ENCODE data around the gene KLHL36.
"Not testable (repeated sequence)": the region's sequence is repeated elsewhere in the genome, so short reads cannot be mapped to it uniquely, and the experiment has no call there.

The KLHL36 gene

DNA sequence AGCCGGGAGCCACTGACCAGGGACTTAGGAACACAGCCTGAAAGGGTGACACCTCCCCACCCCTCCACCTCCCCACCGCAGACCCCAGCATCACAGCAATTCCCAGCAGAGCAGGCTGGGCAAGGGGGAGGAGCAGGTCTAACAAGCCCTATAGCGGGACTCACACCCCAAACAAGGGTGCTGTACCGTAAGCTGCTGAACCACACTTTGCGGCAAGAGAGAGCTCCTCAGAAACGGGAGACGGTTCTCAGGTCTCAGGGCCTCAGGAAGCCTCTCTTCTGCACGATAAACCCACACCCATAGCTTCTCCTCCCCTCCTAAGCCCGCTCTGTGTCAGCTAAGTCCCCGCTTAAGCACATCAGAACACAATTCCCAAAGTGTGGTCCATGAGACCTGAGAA lies 18.7 kb upstream of the KLHL36 start:
- H3K4me1 Mint-ChIP-seq (ENCODE audit: low read depth), result peaks cover 19% of the 10 kb centered on the region
- H3K27ac Mint-ChIP-seq, result no peak overlapping the region
- no peak overlapping the region for H3K4me3 Mint-ChIP-seq
- H3K9me3 Mint-ChIP-seq, result no peaks in the 10 kb centered on the region
- peaks cover 50% of the 10 kb centered on the region for H3K27me3 Mint-ChIP-seq (ENCODE audit: low read depth)
- H3K36me3 Mint-ChIP-seq (ENCODE audit: low read depth), result peaks cover 2% of the 10 kb centered on the region

- no peaks in the 10 kb centered on the region for H3K9me3 Mint-ChIP-seq
Measured at GRCh38 chr16:84630009-84630408, 18.3 kb upstream of the KLHL36 start.

GRCh38 chr16:84630446-84631152 lies 17.7 kb upstream of the KLHL36 start:
- Mint-ChIP-seq H3K9me3 (no peaks in the 10 kb centered on the region), H3K4me1 (ENCODE audit: low read depth) (peaks cover 19% of the 10 kb centered on the region)

More at GRCh38 chr16:84630009-84630408, 18.3 kb upstream of the KLHL36 start:
- no peak overlapping the region for H3K27ac Mint-ChIP-seq
- no peak overlapping the region for H3K4me3 Mint-ChIP-seq
- peaks cover 54% of the 10 kb centered on the region for H3K27me3 Mint-ChIP-seq (ENCODE audit: low read depth)
- H3K36me3 Mint-ChIP-seq (ENCODE audit: low read depth), result peaks cover 2% of the 10 kb centered on the region
- H3K4me1 Mint-ChIP-seq (ENCODE audit: low read depth), result peaks cover 19% of the 10 kb centered on the region

DNA sequence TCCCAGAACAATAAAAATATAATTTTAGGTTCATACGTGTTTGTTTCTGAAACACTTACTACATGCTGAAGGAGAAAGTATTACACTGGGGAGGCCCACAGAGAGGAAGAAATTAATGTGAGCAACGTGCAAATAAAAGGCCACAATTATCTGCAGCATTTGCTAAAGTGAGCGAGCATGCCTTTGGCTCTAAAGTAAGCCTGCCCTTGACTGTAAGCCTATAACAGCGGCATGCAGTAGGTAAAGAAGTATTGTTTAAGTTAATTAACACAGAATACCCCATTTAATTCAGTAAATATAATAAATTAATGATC lies 17.2 kb upstream of the KLHL36 start:
- H3K27ac Mint-ChIP-seq, result peak overlapping the region; percentile 81
- H3K4me3 Mint-ChIP-seq, result peak overlapping the region; percentile 54
- H3K4me1 Mint-ChIP-seq (ENCODE audit: low read depth), result peaks cover 19% of the 10 kb centered on the region
- peaks cover 54% of the 10 kb centered on the region for H3K27me3 Mint-ChIP-seq (ENCODE audit: low read depth)
- H3K36me3 Mint-ChIP-seq (ENCODE audit: low read depth), result peaks cover 2% of the 10 kb centered on the region
- H3K9me3 Mint-ChIP-seq, result no peaks in the 10 kb centered on the region

More at GRCh38 chr16:84630446-84631152, 17.7 kb upstream of the KLHL36 start:
- Mint-ChIP-seq H3K27me3 (ENCODE audit: low read depth) (peaks cover 53% of the 10 kb centered on the region), H3K36me3 (ENCODE audit: low read depth) (peaks cover 2% of the 10 kb centered on the region), H3K27ac (peak overlapping the region; percentile 81), H3K4me3 (peak overlapping the region; percentile 54)

DNA sequence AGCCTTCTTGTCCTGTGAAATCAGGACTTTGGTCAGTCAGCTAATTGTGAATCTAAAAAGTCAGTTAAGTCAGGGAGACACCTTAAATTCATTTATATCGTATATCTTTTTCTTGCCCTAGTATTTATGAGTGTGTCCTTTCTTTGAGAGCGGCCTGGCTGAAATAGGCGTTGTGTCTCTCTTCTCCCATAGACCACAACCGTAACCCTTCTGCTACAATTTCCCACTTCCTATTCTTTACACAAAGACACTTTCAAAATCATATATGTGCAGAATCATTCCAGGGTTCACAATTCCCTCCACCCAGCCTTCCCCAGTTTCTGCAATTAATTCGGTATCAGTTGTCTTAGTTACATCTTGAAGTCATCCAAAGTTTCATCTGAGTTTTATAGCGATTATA lies 16.4 kb upstream of the KLHL36 start:
- no peaks in the 10 kb centered on the region for H3K9me3 Mint-ChIP-seq
- H3K36me3 Mint-ChIP-seq (ENCODE audit: low read depth), result peaks cover 2% of the 10 kb centered on the region
- peaks cover 19% of the 10 kb centered on the region for H3K4me1 Mint-ChIP-seq (ENCODE audit: low read depth)
- H3K27me3 Mint-ChIP-seq (ENCODE audit: low read depth), result peaks cover 54% of the 10 kb centered on the region
- peak overlapping the region; percentile 27 for H3K4me3 Mint-ChIP-seq
- no peak overlapping the region for H3K27ac Mint-ChIP-seq

- not testable (repeated sequence) for H3K4me3 Mint-ChIP-seq; H3K27ac Mint-ChIP-seq; H3K36me3 Mint-ChIP-seq (ENCODE audit: low read depth); H3K9me3 Mint-ChIP-seq
- Mint-ChIP-seq H3K4me1 (ENCODE audit: low read depth) (peaks cover 21% of the 10 kb centered on the region), H3K27me3 (ENCODE audit: low read depth) (peaks cover 51% of the 10 kb centered on the region)
Measured at GRCh38 chr16:84632862-84633261, 15.4 kb upstream of the KLHL36 start.

DNA sequence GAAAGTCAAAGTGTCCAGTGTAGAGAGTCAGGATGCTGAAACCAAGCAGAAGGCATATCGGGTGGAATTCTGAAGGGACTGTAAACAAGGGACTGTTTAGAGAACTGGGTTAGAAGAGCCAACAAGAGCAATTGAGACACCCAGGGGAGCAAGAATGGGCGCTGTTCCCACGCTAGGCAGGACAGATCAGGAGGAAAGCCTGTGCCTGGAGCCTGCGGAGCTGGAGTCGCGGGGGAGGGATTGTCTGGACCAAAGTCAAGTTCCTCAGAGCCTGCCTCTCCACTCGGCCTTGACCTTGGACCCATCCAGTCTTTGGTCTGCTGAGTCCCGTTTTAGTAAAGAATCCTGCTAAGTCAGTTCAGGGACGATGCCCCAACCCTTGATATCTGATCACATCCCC lies 14.7 kb upstream of the KLHL36 start:
- H3K4me1 Mint-ChIP-seq (ENCODE audit: low read depth), result peaks cover 29% of the 10 kb centered on the region
- H3K9me3 Mint-ChIP-seq, result no peaks in the 10 kb centered on the region
- peaks cover 2% of the 10 kb centered on the region for H3K36me3 Mint-ChIP-seq (ENCODE audit: low read depth)
- peaks cover 46% of the 10 kb centered on the region for H3K27me3 Mint-ChIP-seq (ENCODE audit: low read depth)
- no peak overlapping the region for H3K27ac Mint-ChIP-seq
- no peak overlapping the region for H3K4me3 Mint-ChIP-seq

DNA sequence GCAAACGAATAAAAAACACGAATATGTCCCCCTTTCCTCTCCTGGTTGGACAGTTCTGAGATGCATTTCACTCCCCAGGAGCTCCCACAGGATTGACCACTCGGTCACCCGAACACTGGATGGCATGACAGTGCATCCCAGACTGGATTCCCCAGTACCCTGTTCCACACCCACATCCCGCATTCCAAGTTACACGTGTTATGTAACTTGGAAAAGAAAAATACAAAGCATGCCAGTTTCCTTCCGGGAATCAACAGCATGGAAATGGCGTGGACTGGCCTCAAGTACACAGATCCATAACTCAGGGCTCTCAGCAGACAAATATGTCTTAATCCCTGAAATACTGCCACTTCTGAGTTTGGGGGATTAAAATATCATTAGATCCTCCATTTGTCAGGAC lies 12.6 kb upstream of the KLHL36 start:
- Mint-ChIP-seq H3K4me3 (no peak overlapping the region), H3K4me1 (ENCODE audit: low read depth) (peaks cover 35% of the 10 kb centered on the region), H3K36me3 (ENCODE audit: low read depth) (peaks cover 3% of the 10 kb centered on the region), H3K27ac (no peak overlapping the region), H3K9me3 (no peaks in the 10 kb centered on the region), H3K27me3 (ENCODE audit: low read depth) (peaks cover 34% of the 10 kb centered on the region)

DNA sequence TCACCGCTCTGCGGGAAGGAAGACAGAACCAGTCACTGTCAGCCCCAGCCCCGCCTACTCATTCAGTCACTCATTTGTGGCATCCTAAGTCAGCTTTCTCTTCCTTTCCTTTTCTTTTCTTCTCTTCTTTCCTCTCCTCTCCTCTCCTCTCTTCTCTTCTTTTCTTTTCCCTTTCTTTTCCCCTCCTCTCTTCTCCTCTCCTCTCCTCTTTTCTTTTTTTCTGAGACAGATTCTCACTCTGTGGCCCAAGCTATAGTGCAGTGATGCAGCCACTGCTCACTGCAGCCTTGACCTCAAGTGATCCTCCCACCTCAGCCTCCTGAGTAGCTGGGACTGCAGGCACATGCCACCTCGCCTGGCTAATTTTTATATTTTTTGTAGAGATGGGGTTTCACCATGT lies 10.6 kb upstream of the KLHL36 start:
- Mint-ChIP-seq H3K4me3 (no peak overlapping the region), H3K36me3 (ENCODE audit: low read depth) (peaks cover 3% of the 10 kb centered on the region), H3K9me3 (no peaks in the 10 kb centered on the region), H3K27ac (no peak overlapping the region), H3K4me1 (ENCODE audit: low read depth) (peaks cover 36% of the 10 kb centered on the region), H3K27me3 (ENCODE audit: low read depth) (peaks cover 18% of the 10 kb centered on the region)

DNA sequence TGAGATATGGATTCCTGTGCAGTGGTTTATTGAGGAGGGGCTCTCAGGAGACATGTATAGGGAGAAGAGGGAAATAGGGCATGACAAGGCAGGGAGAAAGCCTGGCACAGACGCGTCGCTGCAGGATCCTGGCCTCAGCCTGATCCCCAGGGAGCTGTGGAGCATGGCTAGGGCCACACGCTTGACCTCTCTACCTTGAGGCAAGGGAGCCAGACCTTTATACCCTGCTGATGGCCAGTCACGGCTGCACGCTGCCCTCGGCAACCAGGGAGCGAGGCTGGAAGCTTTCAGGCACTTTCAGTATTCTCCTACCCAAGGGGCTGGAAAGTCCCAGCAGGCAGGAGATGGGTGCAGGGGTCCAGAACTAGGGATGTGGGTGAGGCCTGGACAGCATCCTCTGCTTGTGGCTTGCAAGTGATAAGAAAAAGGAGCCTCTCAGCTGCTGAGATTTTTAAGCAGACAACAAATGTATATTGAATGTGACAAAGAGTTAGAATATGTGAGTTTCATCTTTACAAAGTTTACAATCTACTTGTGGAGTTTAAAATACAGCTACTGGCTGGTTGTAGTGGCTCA lies 10.0 kb upstream of the KLHL36 start:
- H3K4me3 Mint-ChIP-seq, result peak overlapping the region; percentile 35
- H3K27me3 Mint-ChIP-seq (ENCODE audit: low read depth), result peaks cover 18% of the 10 kb centered on the region
- H3K27ac Mint-ChIP-seq, result peak overlapping the region; percentile 18
- H3K4me1 Mint-ChIP-seq (ENCODE audit: low read depth), result peaks cover 36% of the 10 kb centered on the region
- H3K9me3 Mint-ChIP-seq, result no peaks in the 10 kb centered on the region
- peaks cover 3% of the 10 kb centered on the region for H3K36me3 Mint-ChIP-seq (ENCODE audit: low read depth)

GRCh38 chr16:84640145-84640544 lies 8.2 kb upstream of the KLHL36 start:
- no peaks in the 10 kb centered on the region for H3K9me3 Mint-ChIP-seq
- peaks cover 45% of the 10 kb centered on the region for H3K4me1 Mint-ChIP-seq (ENCODE audit: low read depth)
- H3K4me3 Mint-ChIP-seq, result no peak overlapping the region
- H3K27ac Mint-ChIP-seq, result peak overlapping the region; percentile 60
- peaks cover 19% of the 10 kb centered on the region for H3K27me3 Mint-ChIP-seq (ENCODE audit: low read depth)
- peaks cover 3% of the 10 kb centered on the region for H3K36me3 Mint-ChIP-seq (ENCODE audit: low read depth)

- Mint-ChIP-seq H3K4me3 (peak overlapping the region; percentile 77), H3K36me3 (ENCODE audit: low read depth) (peaks cover 5% of the 10 kb centered on the region), H3K9me3 (no peaks in the 10 kb centered on the region), H3K27ac (no peak overlapping the region), H3K4me1 (ENCODE audit: low read depth) (peaks cover 49% of the 10 kb centered on the region), H3K27me3 (ENCODE audit: low read depth) (peaks cover 20% of the 10 kb centered on the region)
Measured at GRCh38 chr16:84641643-84642358, 6.5 kb upstream of the KLHL36 start.

GRCh38 chr16:84643180-84643583 lies 5.1 kb upstream of the KLHL36 start:
- no peaks in the 10 kb centered on the region for H3K9me3 Mint-ChIP-seq
- peaks cover 24% of the 10 kb centered on the region for H3K27me3 Mint-ChIP-seq (ENCODE audit: low read depth)
- peaks cover 47% of the 10 kb centered on the region for H3K4me1 Mint-ChIP-seq (ENCODE audit: low read depth)
- peaks cover 7% of the 10 kb centered on the region for H3K36me3 Mint-ChIP-seq (ENCODE audit: low read depth)
- no peak overlapping the region for H3K27ac Mint-ChIP-seq
- H3K4me3 Mint-ChIP-seq, result no peak overlapping the region

- Mint-ChIP-seq H3K9me3 (no peaks in the 10 kb centered on the region), H3K27ac (no peak overlapping the region), H3K4me1 (ENCODE audit: low read depth) (peaks cover 42% of the 10 kb centered on the region), H3K4me3 (no peak overlapping the region), H3K27me3 (ENCODE audit: low read depth) (peaks cover 24% of the 10 kb centered on the region), H3K36me3 (ENCODE audit: low read depth) (peaks cover 5% of the 10 kb centered on the region)
Measured at GRCh38 chr16:84643674-84644073, 4.6 kb upstream of the KLHL36 start.

Measured in T-helper 1 cell treated with Interleukin-12 subunit alpha and Interleukin-12 subunit beta and Interleukin-4 antibody, amounts not matched to agents 30 μg/mL and 1 μg/mL, for 36 hours (primary cell).